HepG2 (cell line): ENCODE measurements around the gene RASSF7. TPM values are rescaled to one million over a fixed set of nuclear protein-coding genes. Genes with fewer than 3 reads are reported as not detected.

Experiments used
- AKAP8 ChIP-seq: sonication (generic); formaldehyde crosslinking; IDR thresholded peaks from 2 replicates; pipeline ENCODE4 v1.5.1; 2020; ENCODE audit warnings: mild to moderate bottlenecking, missing genetic modification reagents
- BRCA1 ChIP-seq: sonication (generic); formaldehyde crosslinking; IDR thresholded peaks from 2 replicates; pipeline ENCODE4 v1.4.0; 2020; ENCODE audit warnings: missing genetic modification reagents
- CAMTA2 ChIP-seq: sonication (generic); formaldehyde crosslinking; IDR thresholded peaks from 2 replicates; pipeline ENCODE4 v1.4.0; 2020; ENCODE audit warnings: mild to moderate bottlenecking, missing genetic modification reagents, borderline replicate concordance
- ETV6 ChIP-seq: sonication (generic); formaldehyde crosslinking; conservative IDR thresholded peaks from 2 replicates; pipeline ENCODE4 v1.4.0; 2020; ENCODE audit warnings: missing genetic modification reagents
- GTF2F1 ChIP-seq: fragments of 150-350 bp; IDR thresholded peaks from 2 replicates; pipeline ENCODE4 v1.6.1; 2014; ENCODE audit warnings: low read length
- HNF4A ChIP-seq: sonication (generic); formaldehyde crosslinking; IDR thresholded peaks from 2 replicates; pipeline ENCODE4 v1.4.0; 2020; ENCODE audit warnings: missing genetic modification reagents
- KDM2A ChIP-seq: sonication (generic); formaldehyde crosslinking; IDR thresholded peaks from 2 replicates; pipeline ENCODE4 v1.4.0; 2020; ENCODE audit warnings: low read depth, missing genetic modification reagents, borderline replicate concordance
- MBD4 ChIP-seq: IDR thresholded peaks from 2 replicates; pipeline ENCODE4 v1.6.1; 2012; ENCODE audit warnings: low read length, inconsistent platforms, borderline replicate concordance
- NFIB ChIP-seq: sonication (generic); formaldehyde crosslinking; IDR thresholded peaks from 2 replicates; pipeline ENCODE4 v1.9.0; 2021; ENCODE audit warnings: missing genetic modification reagents, mild to moderate bottlenecking, borderline replicate concordance
- SIX4 ChIP-seq: sonication (generic); formaldehyde crosslinking; IDR thresholded peaks from 2 replicates; pipeline ENCODE4 v1.4.0; 2020; ENCODE audit warnings: missing genetic modification reagents
- SMARCC2 ChIP-seq: fragments of 450-650 bp; IDR thresholded peaks from 2 replicates; pipeline ENCODE4 v1.6.1; 2017; ENCODE audit warnings: antibody characterized with exemption, mild to moderate bottlenecking
- SNRNP70 ChIP-seq: fragments of 200-400 bp; formaldehyde crosslinking; IDR thresholded peaks from 2 replicates; pipeline ENCODE4 v1.6.1; 2017; ENCODE audit warnings: mild to moderate bottlenecking, low read depth, low read length, moderate library complexity
- SP140L ChIP-seq: sonication (generic); formaldehyde crosslinking; IDR thresholded peaks from 2 replicates; pipeline ENCODE4 v1.4.0; 2020; ENCODE audit warnings: missing genetic modification reagents, borderline replicate concordance
- TFDP1 ChIP-seq: IDR thresholded peaks from 2 replicates; pipeline ENCODE4 v1.6.1; 2016; ENCODE audit warnings: missing compliant biosample characterization, missing genetic modification reagents, borderline replicate concordance
- TFDP2 ChIP-seq: sonication (generic); formaldehyde crosslinking; IDR thresholded peaks from 2 replicates; pipeline ENCODE4 v1.4.0; 2020; ENCODE audit warnings: missing genetic modification reagents
- ZBTB20 ChIP-seq: sonication (generic); formaldehyde crosslinking; IDR thresholded peaks from 2 replicates; pipeline ENCODE4 v1.8.1; 2023; ENCODE audit warnings: missing genetic modification reagents, low read depth, mild to moderate bottlenecking, borderline replicate concordance
- ZFP36L2 ChIP-seq: sonication (generic); formaldehyde crosslinking; IDR thresholded peaks from 2 replicates; pipeline ENCODE4 v1.4.0; 2020; ENCODE audit warnings: missing genetic modification reagents
- ZFP82 ChIP-seq: sonication (generic); formaldehyde crosslinking; IDR thresholded peaks from 2 replicates; pipeline ENCODE4 v1.5.1; 2020; ENCODE audit warnings: mild to moderate bottlenecking, missing genetic modification reagents, borderline replicate concordance
- ZFP90 ChIP-seq: sonication (generic); formaldehyde crosslinking; IDR thresholded peaks from 2 replicates; pipeline ENCODE4 v1.8.0; 2022; ENCODE audit warnings: missing genetic modification reagents, mild to moderate bottlenecking, inconsistent platforms, borderline replicate concordance
- ZNF121 ChIP-seq: sonication (generic); formaldehyde crosslinking; IDR thresholded peaks from 2 replicates; pipeline ENCODE4 v1.5.0; 2020; ENCODE audit warnings: mild to moderate bottlenecking, missing genetic modification reagents
- ZNF280D ChIP-seq: sonication (generic); formaldehyde crosslinking; IDR thresholded peaks from 2 replicates; pipeline ENCODE4 v1.5.1; 2020; ENCODE audit warnings: mild to moderate bottlenecking, missing genetic modification reagents
- ZNF552 ChIP-seq: sonication (generic); formaldehyde crosslinking; IDR thresholded peaks from 2 replicates; pipeline ENCODE4 v1.9.0; 2022; ENCODE audit warnings: missing genetic modification reagents, mild to moderate bottlenecking, borderline replicate concordance
- ZNF660 ChIP-seq: sonication (generic); formaldehyde crosslinking; IDR thresholded peaks from 2 replicates; pipeline ENCODE4 v1.5.1; 2020; ENCODE audit warnings: mild to moderate bottlenecking, low read depth, missing genetic modification reagents, borderline replicate concordance
- ZNF761 ChIP-seq: sonication (generic); formaldehyde crosslinking; conservative IDR thresholded peaks from 2 replicates; pipeline ENCODE4 v1.4.0; 2020; ENCODE audit warnings: mild to moderate bottlenecking, missing genetic modification reagents
- polyA plus RNA-seq, 8 experiments: library from polyadenylated mRNA; depleted of rRNA in 3 of 8; stranded (reverse) in 7 of 8; unstranded in 1 of 8; fragments of >200 nt; fragmentation: Illumina TruSeq in 4 of 8; extraction: Trizol in 4 of 8; gene quantifications; 2 replicates each; pipeline versions ENCODE4 v1.2.1 to v1.2.3, GENCODE V29; 2011 to 2016; ENCODE audit warnings: low read depth in 4 of 8, missing spikeins in 1 of 8, mixed read lengths in 1 of 8; ENCODE audit not compliant: insufficient read depth in 1 of 8
- total RNA-seq, 5 experiments: library from RNA; depleted of rRNA; stranded (reverse); fragments of >200 nt; fragmentation: Illumina TruSeq; extraction: Trizol; gene quantifications; 2 replicates each; pipeline ENCODE4 v1.2.3, GENCODE V29; 2016; ENCODE audit warnings: low read depth in 1 of 5

RASSF7 gene
- total and polyA plus RNA-seq, 2 of the 13 experiments (the other 11 are each of a cell fraction or from before 2014, with no cell fraction given): 20.2 to 28.6 TPM

GRCh38 chr11:559712-560304, 962 bp upstream of the RASSF7 start (continued):
- TF ChIP-seq ZNF280D (CRISPR knock-in tag) (peak; percentile 61; the same call in 1 of the 2 replicates), AKAP8 (CRISPR knock-in tag) (no peak), CAMTA2 (CRISPR knock-in tag) (no peak), ETV6 (no peak), ZFP82 (no peak), ZFP36L2 (CRISPR knock-in tag) (no peak), GTF2F1 (no peak), SP140L (CRISPR knock-in tag) (no peak), ZNF660 (CRISPR knock-in tag) (no peak), MBD4 (no peak), SIX4 (CRISPR knock-in tag) (no peak), SNRNP70 (no peak), ZNF552 (CRISPR knock-in tag) (no peak), TFDP1 (CRISPR knock-in tag) (no peak), NFIB (CRISPR knock-in tag) (no peak), HNF4A (no peak), TFDP2 (CRISPR knock-in tag) (no peak), SMARCC2 (no peak), BRCA1 (CRISPR knock-in tag) (no peak), ZBTB20 (no peak), KDM2A (CRISPR knock-in tag) (no peak), ZNF121 (CRISPR knock-in tag) (peak; percentile 100), ZNF761 (CRISPR knock-in tag) (no peak), ZFP90 (CRISPR knock-in tag) (no peak)
